Stomach (tissue), 4 donors: ENCODE data around the gene TPD52L1.

Experiments
- EP300 ChIP-seq: sonication (generic); formaldehyde crosslinking; IDR thresholded peaks from one replicate; pipeline ENCODE4 v1.6.1; 2017; ENCODE audit warnings: antibody characterized with exemption
- POLR2A ChIP-seq, 4 donors: fragments of 450-650 bp; IDR thresholded peaks; one replicate each; pipeline ENCODE4 v1.6.1; 2016; ENCODE audit warnings: antibody characterized with exemption in 4 of 4, control low read depth in 2 of 4, mild to moderate bottlenecking in 1 of 4, moderate library complexity in 1 of 4
- TF ChIP-seq, protein P1 (sequence below), 7 experiments: fragments of 450-650 bp in 4 of 7; fragments of 200-600 bp in 3 of 7; sonication (generic) in 3 of 7; IDR thresholded peaks; one replicate each; pipeline ENCODE4 v1.5.1; 2016 to 2019; ENCODE audit warnings: antibody characterized with exemption in 7 of 7, control low read depth in 2 of 7, mild to moderate bottlenecking in 1 of 7

DNA sequence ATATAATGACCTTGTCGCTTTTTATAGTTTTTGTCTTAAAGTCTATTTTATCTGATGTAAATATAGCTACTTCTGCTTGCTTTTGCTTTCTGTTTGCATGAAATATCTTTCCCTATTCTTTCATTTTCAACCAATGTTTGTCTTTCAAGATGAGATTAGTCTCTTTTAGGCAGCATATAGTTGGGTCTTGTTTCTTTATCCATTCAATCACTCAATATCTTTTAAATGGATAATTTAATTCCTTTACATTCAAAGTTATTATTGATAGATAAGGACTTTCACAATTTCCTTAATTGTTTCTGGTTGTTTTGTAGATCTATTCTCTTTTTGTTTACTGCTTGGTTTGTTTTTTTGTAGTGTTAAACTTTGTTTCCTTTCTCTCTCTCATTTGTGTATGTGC lies 43.5 kb upstream of the TPD52L1 start:
- TF ChIP-seq, protein P1, sequence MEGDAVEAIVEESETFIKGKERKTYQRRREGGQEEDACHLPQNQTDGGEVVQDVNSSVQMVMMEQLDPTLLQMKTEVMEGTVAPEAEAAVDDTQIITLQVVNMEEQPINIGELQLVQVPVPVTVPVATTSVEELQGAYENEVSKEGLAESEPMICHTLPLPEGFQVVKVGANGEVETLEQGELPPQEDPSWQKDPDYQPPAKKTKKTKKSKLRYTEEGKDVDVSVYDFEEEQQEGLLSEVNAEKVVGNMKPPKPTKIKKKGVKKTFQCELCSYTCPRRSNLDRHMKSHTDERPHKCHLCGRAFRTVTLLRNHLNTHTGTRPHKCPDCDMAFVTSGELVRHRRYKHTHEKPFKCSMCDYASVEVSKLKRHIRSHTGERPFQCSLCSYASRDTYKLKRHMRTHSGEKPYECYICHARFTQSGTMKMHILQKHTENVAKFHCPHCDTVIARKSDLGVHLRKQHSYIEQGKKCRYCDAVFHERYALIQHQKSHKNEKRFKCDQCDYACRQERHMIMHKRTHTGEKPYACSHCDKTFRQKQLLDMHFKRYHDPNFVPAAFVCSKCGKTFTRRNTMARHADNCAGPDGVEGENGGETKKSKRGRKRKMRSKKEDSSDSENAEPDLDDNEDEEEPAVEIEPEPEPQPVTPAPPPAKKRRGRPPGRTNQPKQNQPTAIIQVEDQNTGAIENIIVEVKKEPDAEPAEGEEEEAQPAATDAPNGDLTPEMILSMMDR (IDR thresholded peaks at IDR 0.05) = no peak
- TF ChIP-seq POLR2A (IDR thresholded peaks at IDR 0.05) (no peak), EP300 (no peak)
